Adrenal gland (tissue), 19 donors: ENCODE measurements around the gene JOSD1. TPM values are rescaled to one million over a fixed set of nuclear protein-coding genes. Genes with fewer than 3 reads are reported as not detected.

ENCODE experiments used
- DNase-seq, 7 donors: peaks; one replicate each; pipeline ENCODE4 v3.0.0-alpha.2; 2019 to 2020
- H3K27ac ChIP-seq, 5 donors: fragments of 200-600 bp; sonication (generic) in 4 of 5; 1 replicate in 3 of 5; 2 replicates in 2 of 5; pipeline versions ENCODE4 v1.5.1 to v1.8.0; 2016 to 2020; ENCODE audit warnings: mild to moderate bottlenecking in 1 of 5
- H3K27me3 ChIP-seq: fragments of 200-600 bp; 2 replicates; pipeline ENCODE4 v1.8.0; 2021
- H3K36me3 ChIP-seq, 2 donors: fragments of 200-600 bp; replicated peaks in 1 of 2; 1 replicate in 1 of 2; 2 replicates in 1 of 2; pipeline versions ENCODE4 v1.5.1 to v1.8.0; 2018 to 2022
- H3K4me1 ChIP-seq, 2 donors: fragments of 200-600 bp; replicated peaks in 1 of 2; 1 replicate in 1 of 2; 2 replicates in 1 of 2; pipeline versions ENCODE4 v1.5.1 to v1.8.0; 2018 to 2021
- H3K4me3 ChIP-seq, 4 donors: fragments of 200-600 bp; sonication (generic) in 3 of 4; one replicate each; pipeline ENCODE4 v1.5.1; 2016 to 2018
- H3K9me3 ChIP-seq, 3 donors: fragments of 200-600 bp; sonication (generic) in 1 of 3; replicated peaks in 1 of 3; 1 replicate in 2 of 3; 2 replicates in 1 of 3; pipeline versions ENCODE4 v1.5.1 to v1.8.0; 2016 to 2021
- CTCF ChIP-seq, 6 experiments: fragments of 450-650 bp in 4 of 6; fragments of 200-600 bp in 2 of 6; sonication (generic) in 1 of 6; IDR thresholded peaks; 1 replicate in 5 of 6; 2 replicates in 1 of 6; pipeline versions ENCODE4 v1.5.1 to v1.8.0; 2016 to 2021; ENCODE audit warnings: antibody characterized with exemption in 6 of 6, mild to moderate bottlenecking in 2 of 6, moderate library complexity in 1 of 6
- POLR2A ChIP-seq, 2 donors: fragments of 450-650 bp; IDR thresholded peaks; one replicate each; pipeline ENCODE4 v1.6.1; 2017; ENCODE audit warnings: antibody characterized with exemption in 2 of 2, mild to moderate bottlenecking in 2 of 2, moderate library complexity in 1 of 2
- WGBS, 4 donors: extraction: QIAGEN DNeasy Blood & Tissue Kit in 2 of 4; methylation state at CpG; one replicate each; pipeline versions ENCODE4 v1.1.5 to v1.1.7; 2013 to 2017; 5-methylcytosine and 5-hydroxymethylcytosine counted together
- intact Hi-C, 2 donors: fragments of 100-400 bp; cut with DNase I; formaldehyde crosslinking; loops; one replicate each; pipeline versions ENCODE4 v1.14.1 to v1.15.0; 2022 to 2023
- long read RNA-seq, 10 donors: library from polyadenylated mRNA in 3 of 10; unstranded in 2 of 10; stranded (forward) in 1 of 10; transcript quantifications; one replicate each; pipeline ENCODE4 v2.0.0 and lab custom pipeline, GENCODE V29; 2021 to 2026
- polyA plus RNA-seq, 3 donors: library from polyadenylated mRNA; stranded (reverse); fragments of 200-250 nt in 2 of 3; fragments of 350-450 nt in 1 of 3; fragmentation: Illumina TruSeq in 1 of 3; extraction: RNeasy Lipid Tissue Mini Kit (QIAGEN cat#74804) in 1 of 3; gene quantifications; one replicate each; pipeline ENCODE4 v1.2.3, GENCODE V29; 2013 to 2014
- total RNA-seq, 9 donors: library from RNA; depleted of rRNA in 4 of 9; stranded (reverse); fragments of >200 nt in 4 of 9; fragments of 120-200 nt in 1 of 9; fragmentation: NEBNext Ultra II Directional in 1 of 9; extraction: Animal tissue kit (Norgen Biotek cat#: 25700) in 1 of 9; gene quantifications; one replicate each; pipeline versions ENCODE4 v1.1.0 to v1.2.4, GENCODE V29; 2013 to 2023
- donor health status: healthy with polysubstance abuse.
- donor health status: Bipolar disorder and iron deficiency.
- donor health status: DM: yes; HTN: yes; CAD: no.
- donor health status: DM: no; HTN: no; CAD: no.
- donor health status: DM: no; HTN: no; CAD: no.
- donor health status: DM: yes; HTN: yes; CAD: no.

Gene JOSD1
- 10 to 100 TPM; 30.5 to 93.4 (median 46.1) TPM for total RNA-seq
- polyA plus RNA-seq = 10 to 100 TPM; 14.3 to 27.2 (median 18.1) TPM
- long read RNA-seq, donor 1, partial matches to known transcripts = 0 of 4 reads
- long read RNA-seq, donor 1, other reads (novel, unspliced or antisense) = 0 of 4 reads
- long read RNA-seq, donor 2, partial matches to known transcripts = 0 of 5 reads
- long read RNA-seq, donor 2, other reads (novel, unspliced or antisense) = 0 of 5 reads
- long read RNA-seq, donor 3, partial matches to known transcripts = 0 of 6 reads
- long read RNA-seq, donor 3, other reads (novel, unspliced or antisense) = 0 of 6 reads
- long read RNA-seq, donor 4, partial matches to known transcripts = 0 of 6 reads
- long read RNA-seq, donor 4, other reads (novel, unspliced or antisense) = 4 of 6 reads
- long read RNA-seq, donor 5, partial matches to known transcripts = 0 of 18 reads
- long read RNA-seq, donor 5, other reads (novel, unspliced or antisense) = 15 of 18 reads
- long read RNA-seq, donor 6, partial matches to known transcripts = 0 of 4 reads
- long read RNA-seq, donor 6, other reads (novel, unspliced or antisense) = 4 of 4 reads
- long read RNA-seq, donor 7, partial matches to known transcripts = 0 of 3 reads
- long read RNA-seq, donor 7, other reads (novel, unspliced or antisense) = 0 of 3 reads
- long read RNA-seq, donor 8, transcript JOSD1-201 (4 exons, 3,648 nt) = major isoform, 6 of 15 reads
- long read RNA-seq, donor 8, partial matches to known transcripts = 6 of 15 reads
- long read RNA-seq, donor 8, other reads (novel, unspliced or antisense) = 0 of 15 reads
- long read RNA-seq, donor 9, partial matches to known transcripts = 0 of 4 reads
- long read RNA-seq, donor 9, other reads (novel, unspliced or antisense) = 0 of 4 reads
- long read RNA-seq, donor 10 = 0 reads

- Histone ChIP-seq H3K36me3 (no peaks in the 10 kb centered on the region), H3K9me3 (no peaks in the 10 kb centered on the region), H3K27me3 (no peaks in the 10 kb centered on the region), H3K4me3 (peak within 1 kb of the TSS; percentile 43 to 86 (median 80)), H3K27ac (peak within 1 kb of the TSS; percentile 63 to 100 (median 98)), H3K4me1 (peaks cover 24 to 51% of the 10 kb centered on the region in 2 donors)
- DNase-seq = peak; percentile 92 to 98 (median 96)
- TF ChIP-seq CTCF (IDR thresholded peaks at IDR 0.05) (peak in 4 of 6 experiments; percentile 1 to 9 (median 8)), POLR2A (IDR thresholded peaks at IDR 0.05) (peak; percentile 93 to 94)
- intact Hi-C loops = no loop called here
- WGBS, 4 donors = 1 to 27% (median 1%) methylated on average over 2 to 94 of the region's 94 CpGs
These were observed at the start of gene JOSD1 for GRCh38 chr22:38700789-38701628. Gene JOSD1, minus strand, starts transcription at chr22:38700943. Its CDS starts 956 bp downstream, at chr22:38699987.

- intact Hi-C loops = no loop called here
- Histone ChIP-seq H3K27ac (no peak overlapping the region), H3K4me1 (peaks cover 17 to 26% of the 10 kb centered on the region in 2 donors), H3K4me3 (no peak overlapping the region), H3K9me3 (no peaks in the 10 kb centered on the region), H3K27me3 (no peaks in the 10 kb centered on the region), H3K36me3 (peaks cover 0 to 77% of the 10 kb centered on the region in 2 donors)
- DNase-seq = no peak
- TF ChIP-seq CTCF (IDR thresholded peaks at IDR 0.05) (no peak), POLR2A (IDR thresholded peaks at IDR 0.05) (no peak)
- 91 to 97% (median 95%) methylated on average over 12 to 14 of the region's 14 CpGs for WGBS, 4 donors
These were observed 49.4 kb upstream of the JOSD1 start for GRCh38 chr22:38750104-38750503.

DNA sequence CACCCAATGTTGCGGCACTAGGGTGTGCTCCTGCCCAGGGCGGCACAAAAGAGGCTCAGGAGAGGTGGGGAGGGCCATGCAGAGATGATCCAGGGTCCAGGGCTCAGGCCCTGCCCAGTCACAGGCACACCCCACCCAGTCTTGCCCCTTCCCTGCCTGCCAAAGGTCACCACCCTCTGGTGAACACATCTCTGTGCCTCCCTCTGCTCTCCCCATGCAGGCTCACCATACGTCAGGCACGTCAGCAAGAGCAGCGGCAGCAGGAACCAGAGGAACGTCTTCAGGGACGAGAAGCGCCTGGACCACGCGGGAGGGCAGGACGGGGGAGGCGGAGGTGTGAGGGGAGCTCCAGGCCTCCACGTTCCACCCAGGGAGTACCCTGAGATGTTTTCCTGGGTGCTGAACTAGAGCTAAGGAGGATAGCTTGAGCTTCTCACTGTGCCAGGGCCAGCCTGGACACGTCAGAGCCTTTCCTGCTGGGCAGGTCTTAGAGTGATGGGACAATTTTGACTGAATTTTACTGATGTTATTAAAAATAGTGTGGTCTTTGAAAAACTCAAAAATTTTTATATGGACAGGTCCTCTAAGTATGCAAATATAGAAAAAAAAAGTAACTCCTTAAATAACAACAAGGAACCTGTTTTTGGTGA is 47.9 kb upstream of the JOSD1 start:
- TF ChIP-seq POLR2A (IDR thresholded peaks at IDR 0.05) (no peak), CTCF (IDR thresholded peaks at IDR 0.05) (no peak)
- Histone ChIP-seq H3K27ac (peak overlapping the region in 1 of 5 donors; percentile 17), H3K4me1 (peaks cover 3 to 11% of the 10 kb centered on the region in 2 donors), H3K36me3 (peaks cover 0 to 92% of the 10 kb centered on the region in 2 donors), H3K9me3 (no peaks in the 10 kb centered on the region), H3K4me3 (no peak overlapping the region), H3K27me3 (no peaks in the 10 kb centered on the region)
- 82 to 88% (median 84%) methylated on average over 11 to 14 of the region's 14 CpGs for WGBS, 4 donors
- intact Hi-C loops = no loop called here
- no peak for DNase-seq
